Measurements from ENCODE around the gene DNMT1.

DNMT1 gene

GRCh38 chr19:10095622-10095947 lies 99.2 kb downstream of the DNMT1 start:
- DNase-seq (ENCODE audit: low read depth, low spot score): no peak

DNA sequence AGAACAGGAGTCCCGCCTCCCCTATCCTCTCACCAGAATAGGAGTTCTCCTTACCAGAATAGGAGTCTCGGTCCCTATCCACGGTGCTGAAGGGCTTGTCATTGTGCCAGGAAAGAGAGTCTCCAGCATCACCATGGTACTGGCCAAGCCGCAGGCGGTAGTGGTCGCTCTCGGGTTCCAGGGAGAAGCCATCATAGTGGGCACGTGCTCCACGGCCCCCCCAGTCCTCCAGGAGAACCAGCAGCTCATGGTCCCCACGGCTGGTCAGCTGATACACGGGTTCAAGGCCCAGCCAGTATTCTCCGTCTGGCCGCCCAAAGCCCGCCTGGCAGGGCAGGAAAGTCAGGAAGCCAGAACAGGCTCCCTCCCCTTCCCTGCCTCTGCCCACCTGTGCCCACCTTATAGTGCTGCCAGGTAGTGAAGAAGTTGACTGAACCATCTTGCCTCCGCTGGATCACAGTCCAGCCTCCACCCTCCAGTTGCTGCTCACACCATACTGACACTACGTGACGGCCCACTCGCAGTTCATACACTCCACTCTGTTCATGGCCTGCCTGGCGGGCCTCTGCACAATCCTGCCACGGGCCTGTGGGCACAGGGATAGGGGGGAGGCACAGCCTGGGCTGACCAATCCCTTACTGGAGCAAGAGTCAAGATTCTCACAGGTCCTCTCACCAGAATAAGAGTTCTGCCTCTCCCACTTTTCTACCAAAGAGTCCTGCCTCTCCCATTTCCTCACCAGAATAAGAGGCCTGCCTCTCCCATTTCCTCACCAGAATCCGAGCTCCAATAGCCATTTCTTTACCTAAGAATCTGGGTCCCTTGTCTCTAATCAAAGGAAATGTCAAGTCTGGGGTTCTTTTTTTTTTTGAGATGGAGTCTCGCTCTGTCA lies 101.2 kb downstream of the DNMT1 start:
- no peak for DNase-seq (ENCODE audit: low read depth, low spot score)

- no peak for DNase-seq (ENCODE audit: low read depth, low spot score)
These were observed 102.0 kb downstream of the DNMT1 start for GRCh38 chr19:10092648-10093294.

- no peak for DNase-seq (ENCODE audit: low read depth, low spot score)
These were observed 102.7 kb downstream of the DNMT1 start for GRCh38 chr19:10091895-10092641.

- DNase-seq (ENCODE audit: low read depth, low spot score): no peak
These were observed 103.4 kb downstream of the DNMT1 start for GRCh38 chr19:10091370-10091687.

- no peak for DNase-seq (ENCODE audit: low read depth, low spot score)
These were observed 104.9 kb downstream of the DNMT1 start for GRCh38 chr19:10089801-10090375.

GRCh38 chr19:10088949-10089554 lies 105.7 kb downstream of the DNMT1 start:
- DNase-seq (ENCODE audit: low read depth, low spot score): no peak

- no peak for DNase-seq (ENCODE audit: low read depth, low spot score)
These were observed 107.3 kb downstream of the DNMT1 start for GRCh38 chr19:10087296-10088061.

GRCh38 chr19:10086591-10087192 lies 108.1 kb downstream of the DNMT1 start:
- no peak for DNase-seq (ENCODE audit: low read depth, low spot score)

- DNase-seq (ENCODE audit: low read depth, low spot score): no peak
These were observed 108.8 kb downstream of the DNMT1 start, which contains the start of gene SHFL for GRCh38 chr19:10085641-10086590. TSS of gene SHFL (plus strand) at chr19:10086317. CDS start at chr19:10086428, 111 bp downstream.

- DNase-seq (ENCODE audit: low read depth, low spot score): no peak
These were observed 110.0 kb downstream of the DNMT1 start for GRCh38 chr19:10084803-10085202.

DNA sequence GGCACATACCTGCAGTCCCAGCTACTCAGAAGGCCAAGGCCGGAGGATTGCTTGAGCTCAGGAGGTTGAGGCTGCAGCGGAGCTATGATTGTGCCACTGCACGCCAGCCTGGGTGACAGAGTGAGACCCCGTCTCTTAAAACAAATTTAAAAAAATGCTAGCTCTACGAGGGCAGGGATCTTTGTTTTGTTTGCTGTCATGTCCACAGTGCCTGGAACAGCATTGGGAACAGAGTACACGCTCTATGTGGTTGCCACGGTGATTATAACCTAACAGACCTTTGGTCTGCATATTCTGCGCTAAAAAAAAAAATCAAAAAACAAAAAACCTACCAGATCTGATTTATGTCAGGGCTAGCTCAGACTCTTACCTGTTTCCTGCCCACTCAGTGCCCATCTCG lies 110.8 kb downstream of the DNMT1 start:
- DNase-seq (ENCODE audit: low read depth, low spot score): no peak
